ENCODE data around the gene ABR.

DNA sequence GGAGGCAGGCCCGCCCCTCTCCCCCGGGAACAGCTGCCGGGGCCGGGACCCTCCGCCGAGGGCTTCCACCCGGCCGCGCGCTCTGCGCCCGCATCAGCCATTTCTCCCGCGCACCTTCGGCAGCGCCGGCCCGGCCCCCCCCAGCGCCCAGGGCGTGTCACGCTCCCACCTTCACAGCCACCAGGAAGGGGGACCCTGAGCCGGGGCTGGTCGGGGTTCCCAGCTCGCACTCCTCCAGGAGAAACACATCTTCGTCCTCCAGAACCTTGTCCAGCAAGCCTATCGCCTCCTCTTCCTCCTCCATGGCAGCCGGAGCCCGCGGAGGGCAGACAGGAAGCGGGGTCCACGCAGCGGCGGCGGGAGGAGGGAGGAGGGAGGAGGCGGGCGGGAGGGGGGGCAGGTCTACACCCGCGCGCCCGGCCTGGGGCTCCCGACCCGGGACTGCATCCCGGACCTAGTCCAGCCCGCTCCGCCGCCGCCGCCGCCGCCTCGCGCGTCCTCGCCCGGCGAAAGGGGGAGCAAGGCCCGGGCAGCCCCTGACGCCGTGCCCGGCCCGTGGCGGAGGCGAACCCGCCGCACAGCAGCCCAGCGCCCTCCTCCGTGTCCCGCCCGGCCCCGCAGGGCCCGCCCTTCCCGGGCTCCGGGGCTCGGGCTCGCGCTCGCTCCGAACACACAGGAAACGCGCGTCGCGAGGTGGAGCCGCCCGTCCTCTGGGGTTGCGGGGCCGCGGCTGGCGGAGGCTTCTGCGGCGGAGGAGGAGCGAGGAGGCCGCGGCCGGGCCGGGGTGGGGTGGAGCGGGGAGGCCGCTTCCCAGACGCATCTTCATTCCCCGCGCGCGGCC lies 70.8 kb downstream of the ABR start:
- TF ChIP-seq CTCF (IDR thresholded peaks at IDR 0.05), result no peak
- peak; percentile 42 for TF ChIP-seq POLR2A (IDR thresholded peaks at IDR 0.05)

Data from prostate gland (tissue), 2 donors.